Measurements from ENCODE around the gene LDHAL6A.
A peak's percentile ranks its signal among the peaks of the same experiment; 100 is the strongest.

LDHAL6A gene

DNA sequence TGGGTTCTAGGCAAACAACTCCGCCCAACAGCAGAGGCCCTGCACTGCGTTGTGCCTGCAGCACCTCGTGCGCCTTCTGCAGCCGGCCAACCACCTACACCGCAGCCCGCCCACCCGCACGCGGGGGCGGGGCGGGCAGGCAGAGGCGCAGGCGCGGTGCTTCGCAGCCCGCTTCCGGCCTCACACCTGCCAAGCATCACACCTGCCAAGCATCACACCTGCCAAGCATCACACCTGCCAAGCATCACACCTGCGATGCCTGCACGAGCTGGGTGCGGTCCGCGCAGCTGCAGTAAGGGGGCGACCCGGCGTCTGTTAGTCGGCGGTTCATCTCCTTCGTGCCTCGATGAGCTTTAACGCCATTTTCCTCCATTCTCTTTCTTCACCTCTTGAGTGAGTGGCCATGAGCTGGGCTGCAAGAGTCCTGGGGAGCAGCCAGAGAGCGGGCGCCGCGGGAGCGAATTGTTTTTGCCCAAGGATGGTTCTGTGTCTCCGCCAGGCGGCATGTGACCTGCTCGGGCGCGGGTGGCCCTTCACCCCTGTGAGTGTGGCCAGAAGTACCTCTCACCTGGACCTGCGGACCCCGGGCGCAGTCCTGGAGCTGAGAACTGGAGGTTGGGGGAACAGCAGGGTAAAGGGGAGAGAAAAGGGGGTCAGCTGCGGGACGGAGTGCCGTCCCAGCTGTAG, at the start of gene LDHAL6A:
Gene LDHAL6A (plus strand): TSS at position 171 of the 687 bp plus-strand sequence. CDS start 825 bp downstream, outside the sequence.
- H3K27ac ChIP-seq, result no peak within 1 kb of the TSS
- no peak for TF ChIP-seq ZFX (IDR thresholded peaks at IDR 0.05; ENCODE audit: borderline replicate concordance)
- no peak for TF ChIP-seq CTCF (IDR thresholded peaks at IDR 0.05)

- H3K27ac ChIP-seq, result peak overlapping the region; percentile 27
Measured at GRCh38 chr11:18407400-18407799, 48.3 kb upstream of the LDHAL6A start.

DNA sequence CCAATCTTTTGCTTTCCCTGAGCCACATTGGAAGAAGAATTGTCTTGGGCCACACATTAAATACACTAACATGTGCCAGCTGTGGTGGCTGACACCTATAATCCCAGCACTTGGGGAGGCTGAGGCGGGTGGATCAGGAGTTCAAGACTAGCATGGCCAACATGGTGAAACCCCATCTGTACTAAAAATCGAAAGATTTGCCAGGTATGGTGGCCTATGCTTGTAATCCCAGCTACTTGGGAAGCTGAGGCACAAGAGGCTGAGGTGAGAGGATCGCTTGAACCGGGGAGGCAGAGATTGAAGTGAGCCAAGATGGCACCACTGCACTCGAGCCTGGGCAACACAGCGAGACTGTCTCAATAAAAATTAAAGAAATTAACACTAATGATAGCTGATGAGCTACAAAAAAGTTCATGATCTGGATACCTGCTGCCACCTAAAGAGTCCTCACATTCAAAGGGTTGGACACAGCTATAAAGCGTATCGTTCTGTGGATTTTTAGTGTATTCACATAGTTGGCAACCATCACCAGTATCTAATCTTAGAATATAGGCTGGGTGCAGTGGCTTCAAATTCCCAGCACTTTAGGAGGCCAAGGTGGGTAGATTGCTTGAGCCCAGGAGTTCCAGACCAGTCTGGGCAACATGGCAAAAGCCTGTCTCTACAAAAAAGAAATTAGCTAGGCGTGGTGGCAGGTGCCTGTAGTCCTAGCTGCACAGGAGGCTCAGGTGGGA, 46.9 kb upstream of the LDHAL6A start:
- TF ChIP-seq CTCF (IDR thresholded peaks at IDR 0.05) (no peak), ZFX (IDR thresholded peaks at IDR 0.05; ENCODE audit: borderline replicate concordance) (no peak)
- H3K27ac ChIP-seq, result peak overlapping the region; percentile 27

DNA sequence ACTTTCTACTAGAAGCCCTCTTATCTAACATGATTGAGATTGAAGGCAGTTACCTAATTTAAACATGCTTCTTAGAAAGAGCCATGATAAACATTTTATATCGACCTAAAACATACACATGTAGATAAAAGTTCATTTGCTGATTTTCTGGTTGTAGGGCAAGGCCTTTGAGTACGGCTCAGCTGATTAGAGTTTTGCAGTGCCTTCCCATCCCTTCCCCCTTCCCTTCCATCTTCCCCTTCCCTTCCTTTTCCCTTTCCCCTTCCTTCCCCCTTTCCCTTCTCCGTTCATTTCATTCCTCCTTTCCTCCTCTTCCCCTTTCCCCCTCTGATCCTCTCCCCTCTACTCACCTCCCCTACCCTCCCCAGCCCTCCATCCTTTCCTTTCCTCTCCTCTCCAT, 39.2 kb upstream of the LDHAL6A start:
- no peak overlapping the region for H3K27ac ChIP-seq
- TF ChIP-seq CTCF (IDR thresholded peaks at IDR 0.05) (no peak), ZFX (IDR thresholded peaks at IDR 0.05; ENCODE audit: borderline replicate concordance) (no peak)

DNA sequence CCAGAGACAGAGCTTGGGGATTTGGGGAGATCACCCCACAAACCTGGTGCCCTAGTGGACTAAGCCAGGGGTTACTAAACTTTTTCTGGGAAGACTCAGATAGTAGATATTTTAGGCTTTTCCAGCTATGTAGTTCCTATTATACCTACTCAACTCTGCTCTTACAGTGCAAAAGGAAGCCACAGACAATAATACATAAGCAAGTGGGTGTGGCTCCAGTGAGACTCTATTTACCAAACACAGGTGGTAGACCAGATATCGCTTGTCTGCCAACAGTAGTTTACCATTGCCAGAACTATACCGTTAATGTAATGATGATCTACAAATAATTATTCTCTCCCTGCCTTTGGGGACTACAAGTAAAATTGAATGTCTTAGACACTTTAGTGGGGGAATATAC, 36.6 kb upstream of the LDHAL6A start:
- TF ChIP-seq ZFX (IDR thresholded peaks at IDR 0.05; ENCODE audit: borderline replicate concordance), result no peak
- no peak for TF ChIP-seq CTCF (IDR thresholded peaks at IDR 0.05)
- no peak overlapping the region for H3K27ac ChIP-seq

- no peak overlapping the region for H3K27ac ChIP-seq
- no peak for TF ChIP-seq ZFX (IDR thresholded peaks at IDR 0.05; ENCODE audit: borderline replicate concordance)
- no peak for TF ChIP-seq CTCF (IDR thresholded peaks at IDR 0.05)
Measured at GRCh38 chr11:18420067-18420466, 35.6 kb upstream of the LDHAL6A start.

- TF ChIP-seq CTCF (IDR thresholded peaks at IDR 0.05) (no peak), ZFX (IDR thresholded peaks at IDR 0.05; ENCODE audit: borderline replicate concordance) (no peak)
- no peak overlapping the region for H3K27ac ChIP-seq
Measured at GRCh38 chr11:18427240-18427639, 28.4 kb upstream of the LDHAL6A start.

Measured in 22Rv1 (cell line).